ENCODE measurements around the gene MRPL46.

DNA sequence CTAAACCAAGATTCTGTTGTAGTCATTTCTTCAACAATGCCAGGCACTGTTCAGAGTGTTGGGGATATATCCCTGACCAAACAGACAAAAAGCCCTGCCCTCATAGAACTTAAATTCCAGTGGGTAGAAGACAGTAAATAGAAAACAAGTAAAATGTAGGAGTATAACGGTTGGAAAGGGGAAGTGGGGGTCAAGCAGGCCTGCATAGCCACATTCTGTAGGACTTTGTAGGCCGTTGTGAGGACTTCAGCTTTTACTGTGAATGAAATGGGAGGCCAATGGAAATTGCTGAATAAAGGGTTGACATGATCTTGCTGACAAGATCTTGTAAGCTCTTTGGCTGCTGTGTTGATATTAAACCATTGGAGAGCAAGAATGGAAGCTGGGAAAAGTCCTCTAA lies 2.1 kb upstream of the MRPL46 start:
- no peak for TF ChIP-seq CTCF (IDR thresholded peaks at IDR 0.05)
- no peak for TF ChIP-seq POLR2AphosphoS5 (IDR thresholded peaks at IDR 0.05)
